Stimulated activated CD8-positive, alpha-beta memory T cell treated with anti-CD3 and anti-CD28 coated beads, Interleukin-15, amount 100 ng/mL, for 1 hour (primary cell): ENCODE results near the gene CPM.
"Not testable (repeated sequence)": the region's sequence is repeated elsewhere in the genome, so short reads cannot be mapped to it uniquely, and the experiment has no call there.

Experiments used
- DNase-seq: peaks from one replicate; pipeline ENCODE4 v3.0.0-alpha.2; 2020; ENCODE audit warnings: low read depth

The CPM gene

DNA sequence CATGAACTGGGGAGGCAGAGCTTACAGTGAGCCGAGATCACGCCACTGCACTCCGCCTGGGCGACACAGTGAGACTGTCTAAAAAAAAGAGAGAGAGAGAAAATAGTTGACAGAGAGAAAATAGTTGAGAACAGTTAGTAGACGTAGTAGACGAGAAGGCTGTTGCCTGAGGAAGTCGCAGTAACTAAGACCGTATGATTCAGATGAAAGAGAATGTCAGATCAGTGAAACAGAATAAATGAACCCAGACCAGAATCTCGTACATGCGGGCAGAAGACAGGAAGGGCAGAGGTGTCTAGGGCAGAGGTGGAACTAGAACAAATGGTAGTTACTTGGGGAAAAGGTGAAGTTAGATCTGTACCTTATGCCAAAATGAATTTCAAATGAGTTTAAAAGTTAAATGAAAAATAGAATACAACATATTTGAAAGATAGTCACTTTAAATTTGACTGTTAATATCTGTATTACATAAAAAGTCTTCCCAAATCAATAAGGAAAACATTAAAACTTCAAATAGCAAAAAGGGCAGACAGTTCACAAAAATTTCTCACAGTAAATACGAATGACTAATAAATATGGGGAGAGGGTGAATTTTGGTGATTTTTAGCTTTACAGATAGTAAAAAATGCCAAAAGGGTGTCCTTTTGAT is 107.3 kb downstream of the CPM start:
- no peak for DNase-seq

DNA sequence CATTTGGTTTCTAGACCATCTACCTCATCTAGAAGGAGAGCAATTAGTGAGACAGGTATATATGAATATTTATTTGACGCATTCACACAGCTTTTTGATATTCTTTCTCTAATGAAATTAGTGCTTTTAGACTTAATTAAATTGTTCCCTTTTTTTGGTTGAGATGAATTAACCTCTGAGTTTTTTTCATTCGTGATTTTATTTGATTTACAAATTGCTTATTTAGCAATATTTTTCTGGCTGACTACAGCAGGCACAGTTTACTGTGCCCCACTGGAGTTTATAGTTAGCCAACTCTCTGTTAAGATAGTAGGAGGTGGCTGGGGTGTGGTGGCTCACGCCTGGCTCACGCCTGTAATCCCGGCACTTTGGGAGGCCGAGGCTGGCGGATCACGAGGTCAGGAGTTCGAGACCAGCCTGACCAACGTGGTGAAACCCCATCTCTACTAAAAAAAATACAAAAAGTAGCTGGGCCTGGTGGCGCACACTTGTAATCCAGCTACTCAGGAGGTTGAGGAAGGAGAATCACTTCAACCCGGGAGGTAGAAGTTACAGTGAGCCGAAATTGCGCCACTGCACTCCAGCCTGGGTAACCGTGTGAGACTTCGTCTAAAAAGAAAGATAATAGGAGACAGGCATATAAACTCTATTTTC is 108.2 kb downstream of the CPM start:
- no peak for DNase-seq

DNA sequence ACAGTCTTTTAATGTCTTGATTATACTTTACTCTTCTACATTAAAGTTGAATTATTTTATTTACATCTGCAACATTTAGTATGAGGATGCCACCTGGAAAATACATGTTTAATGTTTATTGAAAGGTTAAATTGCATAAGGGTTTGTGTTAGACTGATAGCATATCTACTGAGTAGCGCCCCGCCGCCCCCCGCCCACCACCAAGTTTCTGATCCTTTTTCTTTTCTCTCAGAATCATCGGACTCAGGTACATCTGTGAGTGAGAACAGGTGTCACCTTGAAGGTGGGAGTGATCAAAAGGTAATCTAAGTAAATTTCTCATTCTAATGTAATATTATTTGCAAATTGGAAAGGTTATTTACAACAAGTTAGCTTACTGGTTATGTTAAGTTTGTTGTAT is 108.8 kb downstream of the CPM start:
- no peak for DNase-seq

DNA sequence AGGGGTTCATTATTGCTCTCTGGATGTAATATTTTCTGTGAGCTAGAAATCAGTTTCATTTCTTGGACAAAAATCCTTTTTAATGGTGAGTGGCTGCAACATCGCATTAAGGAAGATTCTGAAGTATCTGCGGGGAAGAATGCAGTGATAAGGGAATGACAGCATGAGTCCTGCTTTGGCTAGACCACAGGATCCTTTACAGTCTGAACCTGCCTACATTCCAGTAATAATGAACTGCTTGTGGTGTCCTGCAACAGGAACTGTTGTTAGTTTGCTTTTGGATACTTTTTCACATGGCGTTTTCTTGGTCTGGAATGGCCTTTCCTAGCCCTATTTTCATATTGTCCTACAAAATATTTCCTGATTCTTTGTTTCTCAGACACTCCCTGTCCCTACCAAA is 109.3 kb downstream of the CPM start:
- no peak for DNase-seq

DNA sequence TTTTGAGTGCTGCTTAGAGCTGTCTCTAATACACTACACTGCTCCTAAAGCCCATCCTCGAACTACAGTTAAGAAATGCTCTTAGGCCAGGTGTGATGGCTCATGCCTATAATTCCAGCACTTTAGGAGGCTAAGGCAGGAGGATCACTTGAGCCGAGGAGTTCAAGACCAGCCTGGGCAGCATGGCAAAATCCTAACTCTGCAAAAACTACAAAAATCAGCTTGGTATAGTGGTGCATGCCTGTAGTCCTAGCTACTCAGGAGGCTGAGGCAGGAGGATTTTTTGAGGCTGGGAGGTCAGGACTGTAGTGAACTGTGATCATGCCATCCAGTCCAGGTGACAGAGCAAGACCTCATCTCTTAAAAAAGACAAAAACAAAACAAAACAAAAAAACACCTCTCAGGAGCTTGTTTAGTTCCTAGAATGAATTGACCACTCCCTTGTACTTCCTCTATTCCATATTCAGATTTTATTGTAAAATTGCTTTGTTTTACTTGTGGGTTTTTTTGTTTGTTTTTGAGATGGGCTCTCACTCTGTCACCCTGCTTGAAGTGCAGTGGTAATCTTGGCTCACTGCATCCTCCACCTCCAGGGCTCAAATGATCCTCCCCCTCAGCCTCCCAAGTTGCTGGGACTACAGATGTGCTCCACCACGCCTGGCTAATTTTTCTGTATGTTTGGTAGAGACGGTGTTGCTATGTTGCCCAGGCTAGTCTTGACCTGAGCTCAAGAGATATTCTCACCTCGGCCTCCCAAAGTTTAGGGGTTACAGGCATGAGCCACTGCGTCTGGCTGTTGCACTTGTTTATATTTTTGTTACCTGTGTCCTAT is 111.4 kb downstream of the CPM start:
- DNase-seq: no peak

DNA sequence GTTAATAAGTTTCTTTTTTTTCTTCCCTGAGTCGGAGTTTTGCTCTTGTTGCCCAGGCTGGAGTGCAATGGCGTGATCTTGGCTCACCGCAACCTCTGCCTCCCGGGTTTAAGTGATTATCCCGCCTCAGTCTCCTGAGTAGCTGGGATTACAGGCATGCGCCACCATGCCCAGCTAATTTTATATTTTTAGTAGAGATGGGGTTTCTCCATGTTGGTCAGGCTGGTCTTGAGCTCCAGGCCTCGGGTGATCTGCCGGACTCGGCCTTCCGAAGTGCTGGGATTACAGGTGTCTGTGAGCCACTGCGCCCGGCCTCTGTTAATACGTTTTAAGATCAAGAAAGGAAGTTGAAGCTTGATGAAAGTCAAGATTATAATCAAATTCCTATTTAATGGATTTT is 113.5 kb downstream of the CPM start:
- not testable (repeated sequence) for DNase-seq

DNA sequence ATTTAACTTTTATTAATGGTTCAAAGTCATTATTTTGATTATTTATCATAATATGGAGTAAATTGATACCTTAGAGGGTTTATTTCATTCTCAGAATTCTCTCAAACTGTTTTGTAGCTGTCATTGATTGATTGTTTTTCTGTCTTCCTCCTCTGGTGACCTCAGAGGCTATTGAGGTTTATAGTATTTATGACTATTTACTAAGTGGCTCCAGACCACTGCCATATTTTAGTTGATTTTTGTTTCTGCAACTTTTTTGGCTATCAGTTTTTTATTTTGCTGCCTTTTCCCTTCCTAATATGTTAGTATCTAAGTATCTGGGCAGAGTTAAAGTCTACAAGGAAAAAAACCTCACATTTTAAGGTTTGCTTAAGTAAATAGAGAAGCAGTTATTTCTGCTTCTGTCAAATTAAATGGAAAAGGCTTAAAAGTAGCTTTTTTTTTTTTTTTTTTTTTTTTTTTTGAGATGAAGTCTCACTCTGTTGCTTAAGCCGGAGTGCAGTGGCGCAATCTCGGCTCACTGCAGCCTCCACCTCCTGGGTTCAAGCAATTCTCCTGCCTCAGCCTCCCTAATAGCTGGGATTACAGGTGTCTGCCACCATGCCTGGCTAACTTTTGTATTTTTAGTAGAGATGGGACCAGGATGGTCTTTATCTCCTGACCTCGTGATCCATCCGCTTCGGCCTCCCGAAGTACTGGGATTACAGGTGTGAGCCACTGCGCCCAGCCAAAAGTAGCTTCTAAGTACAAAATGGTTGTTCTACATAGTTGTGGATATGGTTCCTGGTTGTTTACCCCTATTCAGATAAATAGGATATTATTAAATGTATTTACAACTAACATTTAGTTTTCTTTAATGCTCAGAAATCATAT is 116.8 kb downstream of the CPM start:
- no peak for DNase-seq

DNA sequence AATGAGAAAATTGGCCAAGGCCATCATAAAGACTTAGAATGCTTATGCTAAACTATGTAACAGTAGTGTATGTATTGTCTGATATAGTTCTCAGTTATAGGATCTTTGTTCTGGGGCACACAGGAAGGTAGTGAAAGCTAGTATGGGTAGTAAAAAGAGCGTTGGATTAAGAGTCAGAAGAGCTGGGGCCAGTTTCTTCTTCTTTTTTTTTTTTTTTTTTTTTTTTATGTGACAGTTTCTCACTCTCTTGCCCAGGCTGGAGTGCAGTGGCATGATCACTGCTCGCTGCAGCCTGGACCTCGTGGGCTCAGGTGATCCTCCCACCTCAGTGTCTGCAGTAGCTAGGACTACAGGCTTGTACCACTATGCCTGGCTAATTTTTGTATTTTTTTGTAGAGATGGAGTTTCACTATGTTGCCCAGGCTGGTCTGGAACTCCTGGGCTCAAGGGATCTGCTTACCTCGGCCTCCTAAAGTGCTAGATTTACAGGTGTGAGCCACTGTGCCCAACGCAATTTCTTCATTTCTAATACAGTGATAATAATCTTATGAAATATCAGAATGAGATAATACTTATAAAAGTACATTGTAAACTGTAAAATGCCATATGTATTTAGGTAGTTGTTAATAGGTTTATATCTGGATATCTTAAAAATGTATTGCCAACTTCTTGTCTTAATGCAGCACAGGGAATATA is 117.6 kb downstream of the CPM start:
- DNase-seq: no peak

DNA sequence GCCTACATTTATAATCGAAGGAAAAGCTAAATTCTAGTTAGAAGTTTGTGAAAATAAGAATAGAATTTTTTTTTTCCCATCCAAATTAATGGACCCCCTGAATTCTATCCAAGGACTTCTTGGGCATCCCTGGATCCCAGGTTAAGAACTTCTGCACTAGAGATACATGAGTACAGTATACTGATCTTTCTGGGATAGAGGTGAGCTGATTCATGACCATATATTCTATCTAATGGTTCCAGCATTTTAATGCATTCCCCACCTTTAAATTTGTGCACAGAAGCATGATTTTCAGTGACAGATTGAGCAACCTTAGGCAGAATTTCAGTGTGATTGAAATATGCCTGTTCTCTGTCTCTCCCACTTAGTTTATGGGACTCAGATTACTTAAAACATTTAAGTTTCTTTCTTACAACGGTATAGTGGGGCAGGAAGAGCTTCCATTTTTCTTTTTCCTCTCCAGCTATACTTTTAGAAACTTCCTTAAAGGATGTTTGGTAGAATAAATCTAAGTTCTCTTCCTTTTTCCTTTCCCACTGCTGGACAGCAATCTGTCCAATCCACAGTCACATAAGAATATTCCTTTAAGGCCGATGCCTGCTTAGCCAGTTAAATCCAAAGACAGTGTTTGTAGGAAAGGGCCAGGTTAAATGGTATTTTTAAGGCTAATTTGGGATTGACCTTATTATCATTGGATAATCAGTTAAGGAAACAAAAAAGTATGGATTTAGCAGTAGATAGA is 118.3 kb downstream of the CPM start:
- DNase-seq: no peak

DNA sequence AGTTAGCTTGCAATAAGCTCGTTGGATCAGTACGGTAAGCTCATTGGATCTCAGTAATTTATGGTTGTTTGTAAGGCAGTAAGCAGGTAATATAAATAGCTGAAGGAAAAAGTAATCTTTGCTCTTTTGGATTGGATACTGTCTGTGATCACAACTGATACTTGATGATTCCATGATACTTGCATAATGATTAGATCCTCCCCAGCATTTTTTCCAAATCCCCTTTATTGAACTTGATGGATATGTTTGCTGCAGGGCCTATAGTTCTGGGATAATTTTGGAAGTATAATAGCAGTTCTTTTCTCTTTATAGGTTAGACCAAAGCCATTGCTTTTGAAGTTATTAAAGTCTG is 119.8 kb downstream of the CPM start:
- no peak for DNase-seq

DNA sequence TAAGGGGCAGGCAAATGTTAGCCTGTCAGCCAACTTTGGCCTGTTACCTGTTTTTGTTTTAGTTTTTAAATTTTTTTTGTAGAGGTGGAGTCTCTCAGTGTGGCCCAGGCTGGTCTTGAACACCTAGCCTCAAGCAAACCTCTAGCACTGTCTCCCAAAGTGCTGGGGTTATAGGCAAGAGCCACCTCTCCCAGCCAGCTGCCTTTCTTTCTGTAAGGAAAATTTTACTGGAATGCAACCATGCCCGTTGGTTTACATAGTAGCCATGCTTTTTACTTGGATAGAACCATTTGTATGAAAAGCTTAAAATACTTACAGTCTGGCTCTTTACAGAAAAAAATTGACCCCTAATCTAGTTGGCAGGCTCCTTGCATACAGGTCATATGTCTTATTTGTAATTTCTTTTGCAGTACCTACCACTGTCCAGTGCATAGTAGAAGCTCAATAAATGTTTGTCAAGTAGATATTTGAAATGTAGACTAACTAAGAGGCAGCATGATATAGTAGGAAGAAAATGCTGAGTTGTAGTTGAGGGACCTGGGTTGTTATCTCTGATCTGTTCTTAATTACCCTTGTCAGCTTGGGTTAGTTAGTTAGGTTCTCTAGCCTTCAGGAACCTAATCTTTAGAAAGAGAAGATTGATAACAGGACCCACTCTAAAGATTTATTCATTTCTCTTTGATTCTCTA is 120.3 kb downstream of the CPM start:
- DNase-seq: no peak

DNA sequence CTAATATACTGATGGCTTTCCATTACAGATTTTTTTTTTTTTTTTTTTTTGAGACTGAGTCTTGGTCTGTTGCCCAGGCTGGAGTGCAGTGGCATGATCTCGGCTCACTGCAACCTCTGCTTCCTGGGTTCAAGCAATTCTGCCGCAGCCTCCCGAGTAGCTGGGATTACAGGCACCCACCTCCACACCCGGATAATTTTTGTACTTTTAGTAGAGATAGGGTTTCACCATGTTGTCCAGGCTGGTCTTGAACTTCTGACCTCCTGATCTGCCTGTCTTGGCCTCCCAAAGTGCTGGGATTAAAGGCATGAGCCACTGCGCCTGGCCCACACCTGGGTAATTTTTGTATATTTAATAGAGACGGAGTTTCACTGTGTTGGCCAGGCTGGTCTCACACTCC is 121.4 kb downstream of the CPM start:
- not testable (repeated sequence) for DNase-seq

DNA sequence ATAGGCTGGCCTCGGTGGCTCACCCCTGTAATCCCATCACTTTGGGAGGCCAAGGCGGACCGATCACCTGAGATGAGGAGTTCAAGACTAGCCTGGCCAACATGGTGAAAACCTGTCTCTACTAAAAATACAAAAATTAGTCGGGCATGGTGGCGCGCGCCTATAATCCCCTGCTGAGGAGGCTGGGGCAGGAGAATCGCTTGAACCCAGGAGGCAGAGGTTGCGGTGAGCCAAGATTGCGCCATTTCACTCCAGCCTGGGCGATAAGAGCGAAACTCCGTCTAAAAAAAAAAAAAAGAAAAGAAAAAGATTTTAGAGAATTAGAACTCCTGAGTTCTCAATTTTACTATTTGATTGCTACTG is 123.0 kb downstream of the CPM start:
- DNase-seq: not testable (repeated sequence)

DNA sequence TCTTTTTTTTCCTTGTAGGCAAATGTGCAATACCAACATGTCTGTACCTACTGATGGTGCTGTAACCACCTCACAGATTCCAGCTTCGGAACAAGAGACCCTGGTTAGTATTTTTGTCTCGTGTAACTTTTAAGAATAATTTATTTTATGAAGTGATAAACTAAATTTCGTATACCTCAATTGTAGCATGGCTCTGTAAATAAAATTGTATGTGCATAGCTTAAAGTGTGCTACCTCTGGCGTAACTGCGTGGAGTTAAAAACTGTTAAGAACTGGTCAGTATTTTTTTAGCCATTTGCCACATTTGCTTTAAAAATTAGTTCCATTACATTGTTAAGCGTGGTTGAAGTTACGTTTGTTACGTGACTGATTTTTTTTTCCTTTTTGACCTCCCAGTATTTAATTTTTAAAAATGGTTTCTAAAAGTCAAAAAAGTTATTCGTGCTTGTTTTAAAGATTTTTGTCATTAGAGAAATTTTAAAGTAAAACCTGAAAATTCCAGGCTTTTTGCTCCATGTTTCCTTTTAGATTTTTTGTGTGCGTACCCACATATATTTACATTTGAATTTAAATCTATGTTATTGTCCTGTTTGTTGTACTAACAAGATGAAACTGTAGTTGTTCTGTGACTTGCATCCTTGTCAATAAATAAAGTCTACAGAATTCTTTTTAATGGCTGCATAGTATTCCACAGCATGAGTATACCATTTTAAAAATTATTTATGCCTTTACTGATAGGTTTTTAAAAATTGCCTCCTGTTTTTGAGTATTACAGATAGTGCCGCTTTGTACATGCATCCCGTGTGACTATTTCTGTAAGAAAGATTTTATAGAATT is 123.6 kb downstream of the CPM start:
- no peak for DNase-seq

DNA sequence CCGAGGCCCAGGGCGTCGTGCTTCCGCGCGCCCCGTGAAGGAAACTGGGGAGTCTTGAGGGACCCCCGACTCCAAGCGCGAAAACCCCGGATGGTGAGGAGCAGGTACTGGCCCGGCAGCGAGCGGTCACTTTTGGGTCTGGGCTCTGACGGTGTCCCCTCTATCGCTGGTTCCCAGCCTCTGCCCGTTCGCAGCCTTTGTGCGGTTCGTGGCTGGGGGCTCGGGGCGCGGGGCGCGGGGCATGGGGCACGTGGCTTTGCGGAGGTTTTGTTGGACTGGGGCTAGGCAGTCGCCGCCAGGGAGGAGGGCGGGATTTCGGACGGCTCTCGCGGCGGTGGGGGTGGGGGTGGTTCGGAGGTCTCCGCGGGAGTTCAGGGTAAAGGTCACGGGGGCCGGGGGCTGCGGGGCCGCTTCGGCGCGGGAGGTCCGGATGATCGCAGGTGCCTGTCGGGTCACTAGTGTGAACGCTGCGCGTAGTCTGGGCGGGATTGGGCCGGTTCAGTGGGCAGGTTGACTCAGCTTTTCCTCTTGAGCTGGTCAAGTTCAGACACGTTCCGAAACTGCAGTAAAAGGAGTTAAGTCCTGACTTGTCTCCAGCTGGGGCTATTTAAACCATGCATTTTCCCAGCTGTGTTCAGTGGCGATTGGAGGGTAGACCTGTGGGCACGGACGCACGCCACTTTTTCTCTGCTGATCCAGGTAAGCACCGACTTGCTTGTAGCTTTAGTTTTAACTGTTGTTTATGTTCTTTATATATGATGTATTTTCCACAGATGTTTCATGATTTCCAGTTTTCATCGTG is 124.4 kb downstream of the CPM start:
- DNase-seq: peak; percentile 32

DNA sequence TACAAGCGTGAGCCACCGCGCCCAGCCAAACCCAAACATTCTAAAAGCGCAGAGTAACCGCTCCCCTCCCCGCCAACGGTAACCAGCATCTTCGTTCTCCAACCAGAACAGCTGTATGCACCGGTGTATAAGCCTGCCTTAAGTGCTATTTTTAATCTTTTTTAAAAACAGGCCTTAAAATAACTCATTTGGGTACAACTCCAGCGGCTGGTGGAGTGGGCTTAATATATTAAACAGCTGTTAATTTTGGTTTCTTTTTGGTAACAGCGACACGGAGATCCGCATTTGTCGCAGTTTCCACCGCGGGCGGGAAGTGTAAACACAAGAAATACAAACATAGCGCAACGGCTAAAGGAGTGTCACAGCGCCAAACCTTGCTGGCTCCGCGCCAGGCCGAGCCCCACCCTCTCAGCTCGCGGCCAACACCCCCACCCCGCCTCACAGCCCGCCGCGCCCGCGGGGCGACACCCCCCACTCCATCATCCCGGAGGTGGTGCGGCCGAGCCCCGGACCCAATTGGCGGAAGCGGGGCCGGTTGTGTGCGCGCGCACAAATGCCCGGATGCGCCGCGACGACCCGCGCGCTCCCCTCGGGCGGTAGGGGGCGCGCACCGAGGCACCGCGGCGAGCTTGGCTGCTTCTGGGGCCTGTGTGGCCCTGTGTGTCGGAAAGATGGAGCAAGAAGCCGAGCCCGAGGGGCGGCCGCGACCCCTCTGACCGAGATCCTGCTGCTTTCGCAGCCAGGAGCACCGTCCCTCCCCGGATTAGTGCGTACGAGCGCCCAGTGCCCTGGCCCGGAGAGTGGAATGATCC is 125.2 kb downstream of the CPM start, which contains the start of gene MDM2:
MDM2 (plus strand) TSS at position 602 of the 812 bp plus-strand sequence. CDS start 301 bp downstream, outside the sequence.
- peak; percentile 89 for DNase-seq

DNA sequence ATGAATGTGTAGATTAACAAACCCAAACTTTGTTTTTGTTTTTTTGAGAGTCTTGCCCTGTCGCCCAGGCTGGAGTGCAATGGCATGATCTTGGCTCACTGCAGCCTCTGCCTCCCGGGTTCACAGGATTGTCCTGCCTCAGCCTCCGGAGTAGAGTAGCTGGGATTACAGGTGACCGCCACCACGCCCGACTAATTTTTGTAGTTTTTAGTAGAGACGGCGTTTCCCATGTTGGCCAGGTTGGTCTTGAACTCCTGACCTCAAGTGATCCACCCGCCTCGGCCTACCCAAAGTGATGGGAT is 125.7 kb downstream of the CPM start:
- not testable (repeated sequence) for DNase-seq
